ENCODE measurements around the gene SPTLC1.
"Not testable (repeated sequence)": the region's sequence is repeated elsewhere in the genome, so short reads cannot be mapped to it uniquely, and the experiment has no call there.

The SPTLC1 gene

GRCh38 chr9:92136184-92136858 is 21.1 kb upstream of the SPTLC1 start:
- Histone ChIP-seq H3K36me3 (no peaks in the 10 kb centered on the region), H3K4me3 (ENCODE audit: low read depth in 1 of 2, low read length in 1 of 2) (no peak overlapping the region), H3K27me3 (peaks cover 32% of the 10 kb centered on the region), H3K4me1 (ENCODE audit: control insufficient read depth in 1 of 2, insufficient read depth in 1 of 2, low read depth in 1 of 2, low read length in 1 of 2) (peaks cover 14 to 27% of the 10 kb centered on the region in 2 experiments), H3K9me3 (no peaks in the 10 kb centered on the region), H3K27ac (no peak overlapping the region)
- TF ChIP-seq CTCF (IDR thresholded peaks at IDR 0.05), result no peak

GRCh38 chr9:92135576-92135975 is 20.4 kb upstream of the SPTLC1 start:
- no peak overlapping the region for H3K4me3 ChIP-seq (ENCODE audit: low read depth in 1 of 2, low read length in 1 of 2)
- peaks cover 11 to 20% of the 10 kb centered on the region in 2 experiments for H3K4me1 ChIP-seq (ENCODE audit: control insufficient read depth in 1 of 2, insufficient read depth in 1 of 2, low read depth in 1 of 2, low read length in 1 of 2)
- TF ChIP-seq CTCF (IDR thresholded peaks at IDR 0.05), result no peak
- no peaks in the 10 kb centered on the region for H3K36me3 ChIP-seq
- no peak overlapping the region for H3K27ac ChIP-seq
- no peaks in the 10 kb centered on the region for H3K9me3 ChIP-seq
- peaks cover 26% of the 10 kb centered on the region for H3K27me3 ChIP-seq

GRCh38 chr9:92133949-92134604 is 18.9 kb upstream of the SPTLC1 start:
- Histone ChIP-seq H3K27me3 (peaks cover 34% of the 10 kb centered on the region), H3K36me3 (no peaks in the 10 kb centered on the region), H3K4me1 (ENCODE audit: control insufficient read depth in 1 of 2, insufficient read depth in 1 of 2, low read depth in 1 of 2, low read length in 1 of 2) (peaks cover 6 to 14% of the 10 kb centered on the region in 2 experiments), H3K9me3 (no peaks in the 10 kb centered on the region), H3K4me3 (ENCODE audit: low read depth in 1 of 2, low read length in 1 of 2) (peak overlapping the region in 1 of 2 experiments; percentile 22), H3K27ac (no peak overlapping the region)
- TF ChIP-seq CTCF (IDR thresholded peaks at IDR 0.05), result peak; percentile 95

DNA sequence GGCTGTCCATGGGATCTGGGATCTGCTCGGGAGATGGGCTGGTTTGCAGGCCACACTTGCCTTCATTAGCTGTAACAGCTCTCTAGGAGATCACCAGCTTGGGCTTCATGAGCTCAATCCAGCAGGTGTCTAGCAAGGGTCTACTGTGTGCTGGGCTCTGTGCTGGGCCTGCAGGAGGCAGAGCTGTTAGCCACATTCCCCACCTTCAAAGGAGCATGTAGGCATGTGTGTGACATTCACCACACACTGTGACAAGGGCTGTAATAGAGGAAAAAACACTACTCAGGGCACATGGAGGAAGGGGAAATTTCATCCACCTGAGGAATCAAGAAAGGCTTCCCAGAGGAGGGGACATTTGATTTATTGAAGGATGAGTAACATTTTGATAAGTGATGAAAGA is 17.7 kb upstream of the SPTLC1 start:
- H3K9me3 ChIP-seq; H3K27ac ChIP-seq; H3K4me3 ChIP-seq (ENCODE audit: low read depth in 1 of 2, low read length in 1 of 2); H3K36me3 ChIP-seq: not testable (repeated sequence)
- Histone ChIP-seq H3K27me3 (peaks cover 35% of the 10 kb centered on the region), H3K4me1 (ENCODE audit: control insufficient read depth in 1 of 2, insufficient read depth in 1 of 2, low read depth in 1 of 2, low read length in 1 of 2) (peaks cover 6 to 11% of the 10 kb centered on the region in 2 experiments)

DNA sequence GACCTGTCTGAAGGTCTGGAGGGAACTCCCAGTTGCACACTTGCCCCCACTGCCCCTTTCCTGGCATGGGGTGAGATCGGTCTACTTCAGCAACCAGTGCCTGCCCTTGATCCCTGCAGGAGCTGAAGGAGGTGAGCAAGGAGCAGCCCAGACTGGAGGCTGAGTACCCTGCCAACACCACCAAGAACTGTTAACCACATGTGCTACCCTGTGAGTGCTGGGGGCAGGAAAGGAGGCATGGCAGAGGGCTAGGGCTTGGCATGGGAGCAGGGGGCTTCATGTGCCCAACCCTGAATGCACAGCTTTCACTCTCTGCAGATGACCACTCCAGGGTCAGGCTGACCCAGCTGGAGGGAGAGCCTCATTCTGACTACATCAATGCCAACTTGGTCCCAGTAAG is 17.3 kb upstream of the SPTLC1 start:
- H3K27me3 ChIP-seq, result peaks cover 35% of the 10 kb centered on the region
- H3K4me1 ChIP-seq (ENCODE audit: control insufficient read depth in 1 of 2, insufficient read depth in 1 of 2, low read depth in 1 of 2, low read length in 1 of 2), result peaks cover 6 to 9% of the 10 kb centered on the region in 2 experiments
- H3K4me3 ChIP-seq (ENCODE audit: low read depth in 1 of 2, low read length in 1 of 2), result no peak overlapping the region
- no peak for TF ChIP-seq CTCF (IDR thresholded peaks at IDR 0.05)
- H3K27ac ChIP-seq, result no peak overlapping the region
- H3K36me3 ChIP-seq, result no peaks in the 10 kb centered on the region
- no peaks in the 10 kb centered on the region for H3K9me3 ChIP-seq

- H3K4me3 ChIP-seq (ENCODE audit: low read depth in 1 of 2, low read length in 1 of 2), result no peak overlapping the region
- no peak overlapping the region for H3K27ac ChIP-seq
- no peak for TF ChIP-seq CTCF (IDR thresholded peaks at IDR 0.05)
- H3K9me3 ChIP-seq, result no peaks in the 10 kb centered on the region
- peaks cover 37 to 38% of the 10 kb centered on the region in 2 experiments for H3K4me1 ChIP-seq (ENCODE audit: control insufficient read depth in 1 of 2, insufficient read depth in 1 of 2, low read depth in 1 of 2, low read length in 1 of 2)
- H3K27me3 ChIP-seq, result no peaks in the 10 kb centered on the region
- H3K36me3 ChIP-seq, result no peaks in the 10 kb centered on the region
Measured at GRCh38 chr9:92122800-92123199, 7.6 kb upstream of the SPTLC1 start.

All from neutrophil (primary cell).